ENCODE measurements around the gene SRSF9. TPM values are rescaled to one million over a fixed set of nuclear protein-coding genes. Genes with fewer than 3 reads are reported as not detected.

Gene SRSF9
- polyA plus RNA-seq, 3 donors, result 127 to 218 (median 200) TPM

DNA sequence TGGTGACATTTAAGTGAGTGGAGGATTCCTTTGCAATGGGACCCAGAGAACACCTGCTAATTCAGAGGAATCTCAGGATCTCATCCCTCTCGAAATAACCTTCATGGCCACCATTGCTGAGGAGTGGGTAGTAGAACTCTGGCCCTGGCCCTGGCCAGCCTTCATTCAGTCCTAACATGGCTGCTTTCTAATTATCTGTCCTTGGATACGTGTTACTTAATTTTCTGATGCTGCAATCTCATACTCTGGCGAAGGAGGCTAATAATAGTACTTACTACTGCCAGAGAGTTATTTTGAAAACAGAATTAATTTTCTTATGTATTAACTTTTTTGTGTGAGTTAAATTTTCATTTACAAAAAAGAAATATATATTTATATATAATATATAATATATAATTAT, 43.8 kb downstream of the SRSF9 start:
- DNase-seq, result no peak
- Histone ChIP-seq H3K4me3 (replicated peaks in 1 of 3; ENCODE audit: low read depth in 2 of 3, low read length in 3 of 3) (no peak overlapping the region), H3K9ac (ENCODE audit: insufficient read depth, low read length, poor library complexity, severe bottlenecking) (no peak overlapping the region), H2AFZ (ENCODE audit: insufficient read depth, low read depth, low read length, poor library complexity, severe bottlenecking) (no peak overlapping the region), H3K27ac (ENCODE audit: low read depth in 1 of 2, low read length in 2 of 2) (no peak overlapping the region), H4K20me1 (ENCODE audit: insufficient read depth, low read length) (no peaks in the 10 kb centered on the region), H3K36me3 (replicated peaks in 1 of 2; ENCODE audit: control insufficient read depth in 1 of 2, insufficient read depth in 2 of 2, low read length in 2 of 2) (no peaks in the 10 kb centered on the region), H3K79me2 (ENCODE audit: insufficient read depth, low read length) (no peaks in the 10 kb centered on the region), H3K4me2 (replicated peaks; ENCODE audit: extremely low read depth, low read length, poor library complexity, severe bottlenecking) (no peak overlapping the region), H3K27me3 (ENCODE audit: control insufficient read depth in 2 of 2, insufficient read depth in 2 of 2, low read length in 2 of 2) (peaks cover 0 to 4% of the 10 kb centered on the region in 2 donors), H3K4me1 (ENCODE audit: control insufficient read depth in 1 of 2, insufficient read depth in 2 of 2, low read length in 2 of 2) (no peaks in the 10 kb centered on the region), H3K9me3 (replicated peaks in 1 of 2; ENCODE audit: control insufficient read depth in 1 of 2, insufficient read depth in 1 of 2, low read length in 2 of 2) (peaks cover 0 to 3% of the 10 kb centered on the region in 2 donors)
- no CpG with 5 or more reads among the region's 3 CpGs for WGBS (ENCODE audit: insufficient coverage)
- Mint-ChIP-seq H3K4me3 (no peak overlapping the region), H3K9me3 (peaks cover 0 to 11% (median 5%) of the 10 kb centered on the region in 7 donors), H3K27ac (no peak overlapping the region), H3K36me3 (no peaks in the 10 kb centered on the region), H3K4me1 (peaks cover 5% of the 10 kb centered on the region), H3K27me3 (ENCODE audit: low read depth in 3 of 3) (peaks cover 14 to 21% (median 15%) of the 10 kb centered on the region in 3 donors)
- intact Hi-C loops (cut with micrococcal nuclease), result no loop called here
- TF ChIP-seq, protein P1, sequence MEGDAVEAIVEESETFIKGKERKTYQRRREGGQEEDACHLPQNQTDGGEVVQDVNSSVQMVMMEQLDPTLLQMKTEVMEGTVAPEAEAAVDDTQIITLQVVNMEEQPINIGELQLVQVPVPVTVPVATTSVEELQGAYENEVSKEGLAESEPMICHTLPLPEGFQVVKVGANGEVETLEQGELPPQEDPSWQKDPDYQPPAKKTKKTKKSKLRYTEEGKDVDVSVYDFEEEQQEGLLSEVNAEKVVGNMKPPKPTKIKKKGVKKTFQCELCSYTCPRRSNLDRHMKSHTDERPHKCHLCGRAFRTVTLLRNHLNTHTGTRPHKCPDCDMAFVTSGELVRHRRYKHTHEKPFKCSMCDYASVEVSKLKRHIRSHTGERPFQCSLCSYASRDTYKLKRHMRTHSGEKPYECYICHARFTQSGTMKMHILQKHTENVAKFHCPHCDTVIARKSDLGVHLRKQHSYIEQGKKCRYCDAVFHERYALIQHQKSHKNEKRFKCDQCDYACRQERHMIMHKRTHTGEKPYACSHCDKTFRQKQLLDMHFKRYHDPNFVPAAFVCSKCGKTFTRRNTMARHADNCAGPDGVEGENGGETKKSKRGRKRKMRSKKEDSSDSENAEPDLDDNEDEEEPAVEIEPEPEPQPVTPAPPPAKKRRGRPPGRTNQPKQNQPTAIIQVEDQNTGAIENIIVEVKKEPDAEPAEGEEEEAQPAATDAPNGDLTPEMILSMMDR (IDR thresholded peaks at IDR 0.05), result no peak

DNA sequence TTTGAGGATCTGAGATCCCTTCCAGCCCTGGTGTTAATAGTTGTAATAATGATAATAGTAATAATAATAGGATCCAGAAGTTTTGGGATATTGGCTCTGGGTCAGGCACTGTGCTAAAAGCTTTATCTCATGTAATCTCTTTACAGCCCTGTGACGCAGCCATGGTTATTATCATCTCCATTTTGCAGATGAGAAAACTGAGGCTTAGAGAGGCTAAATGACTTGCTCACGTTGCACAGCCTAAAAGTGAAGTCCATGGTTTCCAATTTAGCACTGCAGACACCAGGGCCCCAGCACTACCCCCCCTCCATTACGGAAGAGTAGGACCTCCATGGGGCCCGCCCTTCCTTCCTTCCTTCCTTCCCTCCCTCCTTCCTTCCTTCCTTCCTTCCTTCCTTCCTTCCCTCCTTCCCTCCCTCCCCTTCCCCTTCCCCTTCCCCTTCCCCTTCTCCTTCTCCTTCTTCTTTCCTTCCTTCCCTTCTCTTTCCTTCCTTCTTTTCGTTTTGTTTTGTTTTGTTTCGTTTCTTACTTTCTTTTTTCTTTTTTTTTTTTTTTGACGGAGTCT, 46.6 kb downstream of the SRSF9 start:
- Histone ChIP-seq H3K9me3 (replicated peaks in 1 of 2; ENCODE audit: control insufficient read depth in 1 of 2, insufficient read depth in 1 of 2, low read length in 2 of 2) (no peaks in the 10 kb centered on the region), H3K9ac (ENCODE audit: insufficient read depth, low read length, poor library complexity, severe bottlenecking) (no peak overlapping the region), H3K27ac (ENCODE audit: low read depth in 1 of 2, low read length in 2 of 2) (no peak overlapping the region), H3K4me3 (replicated peaks in 1 of 3; ENCODE audit: low read depth in 2 of 3, low read length in 3 of 3) (no peak overlapping the region), H3K27me3 (ENCODE audit: control insufficient read depth in 2 of 2, insufficient read depth in 2 of 2, low read length in 2 of 2) (no peaks in the 10 kb centered on the region), H4K20me1 (ENCODE audit: insufficient read depth, low read length) (no peaks in the 10 kb centered on the region), H3K4me1 (ENCODE audit: control insufficient read depth in 1 of 2, insufficient read depth in 2 of 2, low read length in 2 of 2) (no peaks in the 10 kb centered on the region), H3K36me3 (replicated peaks in 1 of 2; ENCODE audit: control insufficient read depth in 1 of 2, insufficient read depth in 2 of 2, low read length in 2 of 2) (no peaks in the 10 kb centered on the region), H2AFZ (ENCODE audit: insufficient read depth, low read depth, low read length, poor library complexity, severe bottlenecking) (no peak overlapping the region), H3K4me2 (replicated peaks; ENCODE audit: extremely low read depth, low read length, poor library complexity, severe bottlenecking) (no peak overlapping the region), H3K79me2 (ENCODE audit: insufficient read depth, low read length) (no peaks in the 10 kb centered on the region)
- intact Hi-C loops (cut with micrococcal nuclease), result no loop called here
- no peaks in the 10 kb centered on the region for H3K36me3 Mint-ChIP-seq
- peaks cover 0 to 8% (median 3%) of the 10 kb centered on the region in 7 donors for H3K9me3 Mint-ChIP-seq
- WGBS (ENCODE audit: insufficient coverage), result 47% methylated on average over 3 of the region's 7 CpGs
- H3K4me3 Mint-ChIP-seq, result peak overlapping the region in 1 of 2 donors; percentile 26
- H3K4me1 Mint-ChIP-seq, result peaks cover 3% of the 10 kb centered on the region
- no peak for DNase-seq
- peaks cover 3 to 14% (median 12%) of the 10 kb centered on the region in 3 donors for H3K27me3 Mint-ChIP-seq (ENCODE audit: low read depth in 3 of 3)
- H3K27ac Mint-ChIP-seq, result peak overlapping the region in 1 of 7 donors; percentile 57
- TF ChIP-seq, protein P1 (IDR thresholded peaks at IDR 0.05), result no peak

Measured in CD14-positive monocyte (primary cell).